GM12873 (cell line): ENCODE measurements around the gene TMEM200C.
A peak's percentile ranks its signal among the peaks of the same experiment; 100 is the strongest.

ENCODE experiments used
- TF ChIP-seq, protein P1 (sequence below): IDR thresholded peaks from 2 replicates; pipeline ENCODE4 v1.5.1; 2012; ENCODE audit warnings: low read depth, mild to moderate bottlenecking, moderate library complexity, low read length, control low read depth; ENCODE audit not compliant: insufficient read depth; ENCODE audit errors: missing control alignments

The TMEM200C gene

DNA sequence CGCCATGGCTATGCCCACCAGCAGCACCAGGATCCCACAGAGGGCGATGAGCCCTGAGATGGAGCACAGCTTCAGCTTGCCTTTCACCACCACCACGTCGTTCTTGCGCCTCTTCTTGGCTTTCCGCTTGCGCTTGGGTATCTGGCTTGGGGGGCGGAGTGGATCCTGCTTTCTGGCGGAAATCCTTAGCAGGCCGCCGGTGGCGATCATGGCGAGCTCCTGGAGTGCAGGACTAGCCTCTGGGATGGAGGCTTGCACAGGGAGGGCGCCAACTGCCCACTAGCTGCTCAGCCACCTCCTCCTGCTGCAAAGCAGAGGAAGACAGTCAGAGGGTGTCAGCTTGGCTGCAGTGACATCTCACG lies 3.5 kb downstream of the TMEM200C start:
- TF ChIP-seq, protein P1, sequence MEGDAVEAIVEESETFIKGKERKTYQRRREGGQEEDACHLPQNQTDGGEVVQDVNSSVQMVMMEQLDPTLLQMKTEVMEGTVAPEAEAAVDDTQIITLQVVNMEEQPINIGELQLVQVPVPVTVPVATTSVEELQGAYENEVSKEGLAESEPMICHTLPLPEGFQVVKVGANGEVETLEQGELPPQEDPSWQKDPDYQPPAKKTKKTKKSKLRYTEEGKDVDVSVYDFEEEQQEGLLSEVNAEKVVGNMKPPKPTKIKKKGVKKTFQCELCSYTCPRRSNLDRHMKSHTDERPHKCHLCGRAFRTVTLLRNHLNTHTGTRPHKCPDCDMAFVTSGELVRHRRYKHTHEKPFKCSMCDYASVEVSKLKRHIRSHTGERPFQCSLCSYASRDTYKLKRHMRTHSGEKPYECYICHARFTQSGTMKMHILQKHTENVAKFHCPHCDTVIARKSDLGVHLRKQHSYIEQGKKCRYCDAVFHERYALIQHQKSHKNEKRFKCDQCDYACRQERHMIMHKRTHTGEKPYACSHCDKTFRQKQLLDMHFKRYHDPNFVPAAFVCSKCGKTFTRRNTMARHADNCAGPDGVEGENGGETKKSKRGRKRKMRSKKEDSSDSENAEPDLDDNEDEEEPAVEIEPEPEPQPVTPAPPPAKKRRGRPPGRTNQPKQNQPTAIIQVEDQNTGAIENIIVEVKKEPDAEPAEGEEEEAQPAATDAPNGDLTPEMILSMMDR: no peak

DNA sequence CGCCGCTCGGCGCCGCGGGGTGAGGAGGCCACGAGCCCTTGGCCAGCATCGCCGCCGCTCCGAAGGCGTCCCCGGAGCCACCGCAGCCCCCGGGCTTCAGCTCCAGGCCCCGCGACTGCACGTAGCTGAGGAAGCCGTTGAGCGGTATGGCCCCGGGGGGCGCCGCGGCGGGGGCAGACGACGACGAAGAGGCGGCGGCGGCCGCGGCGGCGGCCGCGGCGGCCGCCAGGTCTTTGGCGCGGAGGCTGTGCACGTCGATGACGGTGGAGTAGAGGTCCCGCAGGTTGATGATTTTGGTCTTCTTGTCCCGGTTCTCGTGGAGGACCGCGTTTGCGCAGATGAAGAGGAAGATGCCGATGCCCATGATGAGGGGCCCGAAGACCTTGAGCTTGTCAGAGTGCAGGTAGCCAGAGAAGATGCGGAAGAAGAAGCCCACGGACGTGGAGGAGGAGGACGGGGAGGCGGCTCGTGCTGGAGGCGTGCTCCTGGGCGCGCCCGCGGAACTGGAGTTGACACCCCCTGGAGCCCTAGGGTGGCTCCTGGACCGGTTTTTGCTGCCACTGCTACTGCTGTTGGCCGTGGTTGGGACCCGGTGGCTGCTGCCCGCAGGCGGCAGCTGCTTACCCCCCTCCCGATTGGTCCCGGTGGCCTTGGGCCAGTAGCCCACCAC lies 4.0 kb downstream of the TMEM200C start:
- TF ChIP-seq, protein P1: no peak

DNA sequence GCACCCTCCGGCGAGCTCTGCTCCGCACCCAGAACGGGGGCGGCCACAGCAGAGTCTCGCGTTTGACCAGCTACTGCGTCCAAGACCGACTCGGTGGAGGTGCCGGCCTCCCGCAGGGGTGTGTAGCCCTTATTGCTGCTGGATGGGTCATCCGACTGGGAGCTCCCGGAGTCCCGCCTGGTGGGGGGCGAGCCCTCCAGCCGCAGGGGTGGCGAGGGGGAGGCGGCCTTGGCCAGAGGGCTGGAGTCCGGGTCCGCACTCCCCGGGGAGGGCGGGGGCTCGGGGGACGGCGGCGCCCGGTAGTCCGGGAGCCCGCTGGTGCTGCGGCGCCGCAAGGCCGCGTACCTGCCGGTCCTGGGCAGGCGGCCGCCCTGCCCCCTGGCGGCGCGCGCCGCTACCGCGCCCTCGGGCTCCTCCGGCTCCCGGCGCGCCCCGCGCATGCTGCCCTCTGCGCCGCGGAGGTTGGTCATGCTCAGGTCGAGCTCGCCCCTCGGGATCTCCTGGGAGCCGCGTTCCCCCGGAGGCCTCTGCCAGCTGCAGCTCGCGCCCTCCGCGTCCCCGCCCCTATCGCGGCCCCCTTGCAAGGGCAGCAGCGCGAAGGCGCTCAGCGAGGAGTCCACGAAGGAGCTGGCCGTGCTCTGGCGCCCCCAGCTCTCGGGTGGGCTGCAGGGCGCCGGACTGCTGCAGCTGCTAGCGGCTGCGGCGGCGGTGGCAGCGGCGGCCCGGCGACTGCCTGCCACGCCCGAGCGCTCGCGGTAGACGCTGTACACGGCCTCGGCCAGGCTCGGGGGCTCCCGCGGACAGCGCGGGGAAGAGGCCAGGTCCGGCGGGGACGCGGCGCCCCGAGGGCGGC lies 4.8 kb downstream of the TMEM200C start:
- TF ChIP-seq, protein P1: peak; percentile 68

DNA sequence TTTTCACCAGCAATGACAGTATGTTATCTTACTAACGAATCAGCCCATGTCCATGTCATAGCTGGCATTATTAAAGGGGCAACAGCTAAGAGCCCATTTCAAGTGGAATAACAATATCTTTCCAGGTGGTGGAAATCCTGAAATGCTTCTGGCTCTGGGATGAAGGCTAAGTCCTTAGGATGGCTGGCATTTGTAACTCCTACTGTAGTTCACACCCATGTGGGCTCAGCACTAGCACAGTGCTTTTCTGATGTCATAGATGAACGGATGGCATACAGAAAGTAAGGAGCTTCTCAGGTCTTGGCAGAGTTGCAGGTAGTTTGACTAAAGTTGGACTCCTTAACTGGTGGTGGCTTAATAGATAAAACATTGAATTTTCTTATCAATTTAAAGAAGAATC lies 10.0 kb downstream of the TMEM200C start:
- TF ChIP-seq, protein P1: no peak

DNA sequence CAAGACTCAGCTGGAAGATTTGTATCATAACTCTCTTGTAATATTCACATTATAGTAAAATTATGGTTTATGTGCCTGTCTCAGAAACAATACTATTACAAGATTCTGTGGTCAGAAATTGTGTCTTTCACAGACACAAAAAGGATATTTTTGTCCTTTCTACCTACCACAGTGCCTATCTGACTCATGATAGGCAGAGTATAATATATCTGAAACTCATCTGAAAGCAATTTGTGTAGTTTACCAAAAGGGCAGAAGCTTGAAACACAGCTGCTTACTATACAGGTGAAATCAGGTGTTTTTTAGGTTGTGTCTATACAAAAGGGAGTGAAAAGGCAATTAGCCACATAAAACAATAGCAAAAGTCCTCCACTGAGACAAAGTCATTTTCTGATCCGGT lies 10.9 kb downstream of the TMEM200C start:
- TF ChIP-seq, protein P1: no peak

DNA sequence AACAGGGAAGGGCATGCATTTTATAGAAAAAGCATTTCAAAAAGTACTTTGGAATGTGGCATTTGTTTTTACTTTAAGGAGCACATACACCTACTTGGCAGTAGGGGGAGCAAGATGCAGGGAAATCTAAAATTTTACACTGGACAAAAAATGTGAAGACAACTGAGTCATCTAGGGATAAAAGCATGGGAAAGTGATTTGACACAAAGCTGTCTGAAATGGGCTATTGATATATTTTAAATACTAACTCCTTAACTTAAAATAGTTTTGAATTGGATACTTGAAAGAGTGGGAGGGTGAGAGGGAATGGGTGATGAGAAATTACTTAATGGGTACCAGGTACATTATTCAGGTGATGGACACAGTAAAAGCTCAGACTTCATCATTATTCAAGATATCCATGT lies 15.8 kb downstream of the TMEM200C start:
- TF ChIP-seq, protein P1: peak; percentile 71

DNA sequence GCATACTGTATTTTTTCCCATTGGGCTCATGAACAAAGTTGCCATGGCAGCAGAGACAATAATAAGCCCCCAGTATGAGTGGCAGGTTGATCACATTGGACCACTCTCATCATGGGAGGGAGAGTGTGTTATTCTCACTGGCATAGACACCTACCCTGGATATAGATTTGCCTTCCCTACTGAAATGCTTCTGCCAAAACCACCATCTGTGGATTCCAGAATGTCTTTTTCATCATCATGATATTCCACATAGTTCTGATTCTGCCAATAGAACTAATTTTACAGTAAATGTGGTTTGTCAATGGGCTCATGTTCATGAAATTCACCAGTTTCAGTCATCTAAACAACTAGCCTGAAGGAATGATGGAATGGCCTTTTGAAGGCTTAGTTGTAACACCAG lies 18.4 kb downstream of the TMEM200C start:
- TF ChIP-seq, protein P1: no peak
